HepG2 (cell line): ENCODE measurements around the gene AGRN. TPM values are rescaled to one million over a fixed set of nuclear protein-coding genes. Genes with fewer than 3 reads are reported as not detected.
"Not testable (repeated sequence)": the region's sequence is repeated elsewhere in the genome, so short reads cannot be mapped to it uniquely, and the experiment has no call there.

ENCODE experiments used
- ATAC-seq: fragments of 200-7000 bp; cut with Tn5 transposase; 3 replicates; pipeline ENCODE4 v1.9.1; 2020; ENCODE audit warnings: mild to moderate bottlenecking, moderate library complexity
- BruUV-seq: library from RNA; stranded (reverse); fragments of 400-500 nt; replicated peaks from 2 replicates; lab custom pipeline; 2021; lab: Mats Ljungman, UMichigan
- CTCF ChIA-PET: fragments of 300-600 bp; formaldehyde crosslinking; extraction: SDS; loops from one replicate; lab custom pipeline; 2021; ENCODE audit warnings: low total read pairs, inconsistent platforms, low intra/inter-chr PET ratio; lab: Yijun Ruan, JAX
- POLR2A ChIA-PET: fragments of 350-600 bp; sonication (Branson Sonifier 250); formaldehyde crosslinking; loops from one replicate; lab custom pipeline; 2020; ENCODE audit warnings: antibody characterized with exemption, inconsistent platforms; lab: Yijun Ruan, JAX
- DNase-seq: peaks from one replicate; pipeline ENCODE4 v3.0.0-alpha.2; 2015; ENCODE audit warnings: low spot score
- FAIRE-seq: peaks from 3 replicates; lab custom pipeline; 2011; peaks lifted over from hg19 to GRCh38; lab: Jason Lieb, UNC
- H2AFZ ChIP-seq: one replicate; pipeline ENCODE4 v1.6.1; 2011; ENCODE audit warnings: low read length, inconsistent platforms
- H3K27ac ChIP-seq: fragments of 300-600 bp; 3 replicates; pipeline ENCODE4 v1.8.0; 2011; ENCODE audit warnings: mixed run types, mild to moderate bottlenecking, mixed read lengths, low read length, inconsistent platforms; ENCODE audit not compliant: insufficient read depth; ENCODE audit errors: extremely low read length
- H3K27me3 ChIP-seq, 2 experiments: fragments of 200-600 bp in 1 of 2; 2 replicates in 1 of 2; 3 replicates in 1 of 2; pipeline versions ENCODE4 v1.6.0 to v1.8.0; 2011; ENCODE audit warnings: low read length in 2 of 2, mild to moderate bottlenecking in 2 of 2, moderate library complexity in 2 of 2, inconsistent platforms in 1 of 2; ENCODE audit not compliant: insufficient read depth in 2 of 2, control insufficient read depth in 1 of 2
- H3K36me3 ChIP-seq, 2 experiments: fragments of 200-600 bp in 1 of 2; replicated peaks in 1 of 2; 2 replicates in 1 of 2; 3 replicates in 1 of 2; pipeline versions ENCODE4 v1.5.1 to v1.8.0; 2011; ENCODE audit warnings: low read length in 2 of 2, inconsistent platforms in 1 of 2; ENCODE audit not compliant: insufficient read depth in 2 of 2, control insufficient read depth in 1 of 2
- H3K4me1 ChIP-seq: 2 replicates; pipeline ENCODE4 v1.5.1; 2012; ENCODE audit warnings: low read length, inconsistent platforms; ENCODE audit not compliant: insufficient read depth
- H3K4me2 ChIP-seq: 2 replicates; pipeline ENCODE4 v1.6.0; 2011; ENCODE audit warnings: low read depth, low read length, inconsistent platforms
- H3K4me3 ChIP-seq, 3 experiments: fragments of 200-600 bp in 1 of 3; sonication (generic), shearing (Covaris generic) in 1 of 3; replicated peaks in 1 of 3; 2 replicates each; pipeline ENCODE4 v1.5.1; 2011 to 2016; ENCODE audit warnings: low read length in 3 of 3, inconsistent platforms in 2 of 3, low read depth in 2 of 3, mild to moderate bottlenecking in 2 of 3, control low read depth in 1 of 3, mixed read lengths in 1 of 3; ENCODE audit not compliant: insufficient read depth in 1 of 3
- H3K79me2 ChIP-seq: one replicate; pipeline ENCODE4 v1.6.1; 2011; ENCODE audit warnings: low read length, inconsistent platforms; ENCODE audit not compliant: insufficient read depth
- H3K9ac ChIP-seq: 2 replicates; pipeline ENCODE4 v1.6.0; 2011; ENCODE audit warnings: mild to moderate bottlenecking, low read depth, low read length, inconsistent platforms; ENCODE audit not compliant: insufficient read depth
- H3K9me3 ChIP-seq: 2 replicates; pipeline ENCODE4 v1.5.1; 2012; ENCODE audit warnings: mild to moderate bottlenecking, low read length
- H4K20me1 ChIP-seq: 2 replicates; pipeline ENCODE4 v1.6.0; 2011; ENCODE audit warnings: inconsistent platforms, mild to moderate bottlenecking, low read length, moderate library complexity; ENCODE audit not compliant: insufficient read depth
- TFAP4 ChIP-seq: sonication (generic); IDR thresholded peaks from 2 replicates; pipeline ENCODE4 v1.6.1; 2016; ENCODE audit warnings: low read depth, borderline replicate concordance
- ZNF546 ChIP-seq: sonication (generic); formaldehyde crosslinking; conservative IDR thresholded peaks from 2 replicates; pipeline ENCODE4 v1.8.1; 2023; ENCODE audit warnings: mild to moderate bottlenecking, missing genetic modification reagents
- ZNF558 ChIP-seq: sonication (generic); formaldehyde crosslinking; IDR thresholded peaks from 2 replicates; pipeline ENCODE4 v1.9.0; 2022; ENCODE audit warnings: mild to moderate bottlenecking, missing genetic modification reagents, borderline replicate concordance
- ZNF569 ChIP-seq: sonication (generic); formaldehyde crosslinking; IDR thresholded peaks from 2 replicates; pipeline ENCODE4 v1.5.0; 2020; ENCODE audit warnings: mild to moderate bottlenecking, missing genetic modification reagents, moderate library complexity, borderline replicate concordance
- ZNF770 ChIP-seq: sonication (generic); formaldehyde crosslinking; IDR thresholded peaks from 2 replicates; pipeline ENCODE4 v1.5.0; 2020; ENCODE audit warnings: mild to moderate bottlenecking, missing genetic modification reagents
- WGBS: methylation state at CpG from one replicate; pipeline ENCODE4 v1.1.6; 2017; ENCODE audit warnings: low lambda C conversion rate; 5-methylcytosine and 5-hydroxymethylcytosine counted together
- in situ Hi-C: cut with HindIII; loops from 2 replicates; pipeline ENCODE4 v1.10.0; 2017; ENCODE audit warnings: low pct_unique_long_range_greater_than_20kb; ENCODE audit not compliant: extremely low pct_ligation_motif_present
- intact Hi-C: fragments of 100-400 bp; cut with micrococcal nuclease; formaldehyde crosslinking; loops from one replicate; pipeline ENCODE4 v1.10.0; 2022; ENCODE audit not compliant: unreplicated experiment
- polyA plus RNA-seq, 8 experiments: library from polyadenylated mRNA; depleted of rRNA in 3 of 8; stranded (reverse) in 7 of 8; unstranded in 1 of 8; fragments of >200 nt; fragmentation: Illumina TruSeq in 4 of 8; extraction: Trizol in 4 of 8; gene quantifications; 2 replicates each; pipeline versions ENCODE4 v1.2.1 to v1.2.3, GENCODE V29; 2011 to 2016; ENCODE audit warnings: low read depth in 4 of 8, missing spikeins in 1 of 8, mixed read lengths in 1 of 8; ENCODE audit not compliant: insufficient read depth in 1 of 8
- total RNA-seq, 5 experiments: library from RNA; depleted of rRNA; stranded (reverse); fragments of >200 nt; fragmentation: Illumina TruSeq; extraction: Trizol; gene quantifications; 2 replicates each; pipeline ENCODE4 v1.2.3, GENCODE V29; 2016; ENCODE audit warnings: low read depth in 1 of 5

The AGRN gene
- total and polyA plus RNA-seq, 2 of the 13 experiments (the other 11 are each of a cell fraction or from before 2014, with no cell fraction given) = 29.8 to 65.2 TPM

- H3K27me3 ChIP-seq, FAIRE-seq, CTCF ChIA-PET, H3K9me3 ChIP-seq, DNase-seq, H2AFZ ChIP-seq, BruUV-seq, H4K20me1 ChIP-seq, ATAC-seq, H3K9ac ChIP-seq, H3K79me2 ChIP-seq: not testable (repeated sequence)
- H3K4me2 ChIP-seq = peak overlapping the region; percentile 95
- H3K4me1 ChIP-seq = peaks cover 27% of the 10 kb centered on the region
- H3K27ac ChIP-seq = peak overlapping the region; percentile 49
- peaks cover 16% of the 10 kb centered on the region in 2 experiments; a peak in 4 of 5 replicates for H3K36me3 ChIP-seq
- 4% methylated on average over 15 of the region's 15 CpGs for WGBS
- intact Hi-C loops (loop anchor here (5.0 kb wide), 1 partner anchor 45 kb away; the partner anchor contains the start of gene ISG15), in situ Hi-C loops (loop anchor here (5.0 kb wide), 1 partner anchor 35 kb away; the partner anchor contains the start of gene AGRN)
- POLR2A ChIA-PET = interaction anchor here (1.0 to 3.1 kb wide), 3 partner anchors 40 to 51 kb away, joined by 3 to 20 read pairs (median 10); partner anchors contain the start of gene ISG15
- peak overlapping the region in 2 of 3 experiments; percentile 18 to 96; a peak in 3 of 6 replicates for H3K4me3 ChIP-seq
- TF ChIP-seq ZNF569 (0 out of 2 replicates have a peak, but pooled peaks have one; percentile 18), ZNF546 (CRISPR knock-in tag) (0 out of 2 replicates have a peak, but pooled peaks have one; percentile 11), ZNF770 (CRISPR knock-in tag) (0 out of 2 replicates have a peak, but pooled peaks have one; percentile 41), ZNF558 (peak; percentile 18; the same call in 1 of the 2 replicates), TFAP4 (0 out of 2 replicates have a peak, but pooled peaks have one; percentile 0)
Measured at GRCh38 chr1:1057769-1058087, 37.8 kb downstream of the AGRN start.
